Keratinocyte (primary cell): ENCODE data around the gene TMEM132D. TPM values are rescaled to one million over a fixed set of nuclear protein-coding genes. Genes with fewer than 3 reads are reported as not detected.

Experiments
- DNase-seq: peaks from one replicate; pipeline ENCODE4 v3.0.0-alpha.2; 2011; ENCODE audit warnings: low read depth, missing footprints, low spot score
- FAIRE-seq: peaks from 2 replicates; lab custom pipeline; 2011; peaks lifted over from hg19 to GRCh38; lab: Jason Lieb, UNC
- H2AFZ ChIP-seq: 2 replicates; pipeline ENCODE4 v1.6.0; 2012; ENCODE audit warnings: low read length, control low read depth, inconsistent platforms; ENCODE audit not compliant: control insufficient read depth
- H3K27ac ChIP-seq: 2 replicates; pipeline ENCODE4 v1.5.1; 2011; ENCODE audit warnings: low read length; ENCODE audit not compliant: control insufficient read depth, insufficient read depth
- H3K27me3 ChIP-seq: 3 replicates; pipeline ENCODE4 v1.6.0; 2011; ENCODE audit warnings: low read length; ENCODE audit not compliant: control insufficient read depth, insufficient read depth; ENCODE audit errors: extremely low read depth
- H3K36me3 ChIP-seq, 2 experiments: 2 replicates in 1 of 2; 3 replicates in 1 of 2; pipeline ENCODE4 v1.5.1; 2011; ENCODE audit warnings: low read length in 2 of 2, mild to moderate bottlenecking in 1 of 2; ENCODE audit not compliant: control insufficient read depth in 2 of 2, insufficient read depth in 2 of 2; ENCODE audit errors: extremely low read depth in 1 of 2
- H3K4me1 ChIP-seq: 3 replicates; pipeline ENCODE4 v1.5.1; 2011; ENCODE audit warnings: low read length; ENCODE audit not compliant: control insufficient read depth, insufficient read depth; ENCODE audit errors: extremely low read depth
- H3K4me2 ChIP-seq: 3 replicates; pipeline ENCODE4 v1.6.0; 2011; ENCODE audit warnings: low read depth, low read length; ENCODE audit not compliant: control insufficient read depth, insufficient read depth; ENCODE audit errors: extremely low read depth
- H3K4me3 ChIP-seq, 3 experiments: fragments of 200-600 bp in 1 of 3; sonication (generic) in 1 of 3; 2 replicates in 2 of 3; 3 replicates in 1 of 3; pipeline ENCODE4 v1.5.1; 2011 to 2016; ENCODE audit warnings: low read length in 3 of 3, mild to moderate bottlenecking in 3 of 3, control low read depth in 2 of 3, inconsistent platforms in 1 of 3, low read depth in 1 of 3, mixed read lengths in 1 of 3, mixed run types in 1 of 3, moderate library complexity in 1 of 3; ENCODE audit not compliant: control insufficient read depth in 2 of 3, insufficient read depth in 2 of 3; ENCODE audit errors: extremely low read depth in 1 of 3
- H3K79me2 ChIP-seq: 2 replicates; pipeline ENCODE4 v1.6.0; 2012; ENCODE audit warnings: low read length; ENCODE audit not compliant: control insufficient read depth, insufficient read depth
- H3K9ac ChIP-seq: 3 replicates; pipeline ENCODE4 v1.6.0; 2011; ENCODE audit warnings: low read length; ENCODE audit not compliant: control insufficient read depth, insufficient read depth; ENCODE audit errors: extremely low read depth
- H3K9me1 ChIP-seq: 3 replicates; pipeline ENCODE4 v1.6.0; 2011; ENCODE audit warnings: low read length; ENCODE audit not compliant: control insufficient read depth, insufficient read depth; ENCODE audit errors: extremely low read depth
- H3K9me3 ChIP-seq: 2 replicates; pipeline ENCODE4 v1.5.1; 2012; ENCODE audit warnings: low read depth, low read length; ENCODE audit not compliant: control insufficient read depth
- H4K20me1 ChIP-seq: 3 replicates; pipeline ENCODE4 v1.6.0; 2011; ENCODE audit warnings: low read length; ENCODE audit not compliant: control insufficient read depth, insufficient read depth; ENCODE audit errors: extremely low read depth
- CTCF ChIP-seq, 3 experiments: IDR thresholded peaks in 1 of 3; conservative IDR thresholded peaks in 1 of 3; optimal IDR thresholded peaks in 1 of 3; 2 replicates in 2 of 3; 3 replicates in 1 of 3; pipeline versions ENCODE3 to v1.5.1; 2011; ENCODE audit warnings: low read length in 3 of 3, mild to moderate bottlenecking in 3 of 3, moderate library complexity in 2 of 3, control low read depth in 1 of 3, inconsistent platforms in 1 of 3; ENCODE audit not compliant: insufficient read depth in 2 of 3; ENCODE audit errors: extremely low read depth in 1 of 3
- EZH2 ChIP-seq: IDR thresholded peaks from one replicate; pipeline ENCODE4 v1.6.1; 2012; ENCODE audit warnings: inconsistent platforms, mild to moderate bottlenecking, low read length, moderate library complexity
- dilution Hi-C: fragments of 300-500 bp; cut with MboI; formaldehyde crosslinking; loops from one replicate; pipeline ENCODE4 v1.7.0; 2020; ENCODE audit warnings: low sequenced_read_pairs; ENCODE audit not compliant: extremely low pct_ligation_motif_present
- polyA plus RNA-seq, 5 experiments: library from polyadenylated mRNA; depleted of rRNA in 3 of 5; stranded (reverse) in 3 of 5; stranded (forward) in 1 of 5; unstranded in 1 of 5; fragments of >200 nt; gene quantifications; 1 replicate in 1 of 5; 2 replicates in 3 of 5; 3 replicates in 1 of 5; pipeline versions ENCODE4 v1.2.1 to v1.2.3, GENCODE V29; 2011 to 2012; ENCODE audit warnings: missing spikeins in 2 of 5, low read depth in 1 of 5, low replicate concordance in 1 of 5

Gene TMEM132D
- polyA plus RNA-seq, 1 donor (not counting 4 experiments of a cell fraction or from before 2014, with no cell fraction given), result not detected

DNA sequence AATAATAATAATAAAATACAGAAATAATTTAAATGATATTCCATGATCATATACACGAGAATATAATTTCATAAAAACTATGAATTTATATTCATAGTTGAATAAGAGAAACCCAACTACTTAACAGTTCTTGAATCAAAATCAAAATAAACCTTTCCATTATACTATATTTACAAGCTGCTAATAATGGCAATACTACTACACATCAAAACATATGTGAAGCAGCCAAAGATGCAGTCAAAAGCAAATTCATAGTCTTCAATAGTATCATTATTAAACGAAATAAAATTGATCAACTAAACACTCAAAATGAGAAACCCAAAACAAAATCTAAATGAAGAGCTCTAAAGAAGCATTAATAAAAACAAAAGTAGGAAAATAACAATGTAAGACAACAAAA lies 197.1 kb downstream of the TMEM132D start:
- Histone ChIP-seq H3K9me1 (no peaks in the 10 kb centered on the region), H3K27ac (no peak overlapping the region), H3K4me2 (no peak overlapping the region), H2AFZ (no peak overlapping the region), H3K79me2 (no peaks in the 10 kb centered on the region), H3K9me3 (peaks cover 6% of the 10 kb centered on the region), H3K9ac (no peak overlapping the region), H3K36me3 (no peaks in the 10 kb centered on the region), H3K4me3 (no peak overlapping the region), H3K4me1 (no peaks in the 10 kb centered on the region), H3K27me3 (no peaks in the 10 kb centered on the region), H4K20me1 (no peaks in the 10 kb centered on the region)
- TF ChIP-seq EZH2 (no peak), CTCF (optimal IDR thresholded peaks at IDR 0.05 in 1 of 3, IDR thresholded peaks at IDR 0.05 in 1 of 3, conservative IDR thresholded peaks at IDR 0.05 in 1 of 3; ENCODE audit: extremely low read depth in 1 of 3, insufficient read depth in 2 of 3, low read length in 3 of 3) (no peak)
- FAIRE-seq (no peak), DNase-seq (no peak)
- dilution Hi-C loops, result no loop called here

DNA sequence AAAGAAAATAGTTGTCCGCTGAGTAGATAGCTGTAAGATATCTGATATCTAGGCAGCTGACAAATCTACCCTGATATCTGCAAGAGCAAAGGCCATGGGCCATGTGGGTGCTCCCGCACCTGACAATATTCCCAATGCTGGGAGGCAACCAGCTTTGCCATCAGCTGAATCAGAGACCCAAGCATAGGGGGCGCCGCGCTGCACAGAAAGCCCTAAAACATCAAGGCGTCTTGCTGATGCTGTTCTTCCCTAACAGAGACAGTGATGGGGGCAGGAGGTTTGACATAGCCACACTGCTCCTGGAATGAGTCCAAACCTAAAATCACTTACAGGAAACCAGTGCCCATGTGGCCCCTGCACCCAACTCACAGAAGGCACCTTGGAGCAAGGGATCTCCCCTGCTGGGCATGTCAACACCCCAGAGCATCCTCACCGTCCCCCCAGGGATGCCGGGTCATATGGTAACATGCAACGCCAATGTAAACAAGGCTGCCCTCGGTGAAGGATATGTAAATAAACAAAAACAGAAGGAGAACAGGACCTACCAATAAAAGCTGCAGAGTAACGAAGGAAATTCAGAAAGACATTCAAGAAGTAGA lies 199.5 kb downstream of the TMEM132D start:
- no peak for FAIRE-seq

More for the DNA sequence above, 199.5 kb downstream of the TMEM132D start:
- Histone ChIP-seq H3K27me3 (no peaks in the 10 kb centered on the region), H3K9me1 (no peaks in the 10 kb centered on the region), H3K79me2 (no peaks in the 10 kb centered on the region), H3K4me2 (no peak overlapping the region), H2AFZ (no peak overlapping the region), H3K4me3 (no peak overlapping the region), H3K9ac (no peak overlapping the region), H4K20me1 (no peaks in the 10 kb centered on the region), H3K9me3 (peaks cover 6% of the 10 kb centered on the region), H3K36me3 (no peaks in the 10 kb centered on the region), H3K4me1 (no peaks in the 10 kb centered on the region), H3K27ac (no peak overlapping the region)
- DNase-seq, result no peak
- TF ChIP-seq CTCF (optimal IDR thresholded peaks at IDR 0.05 in 1 of 3, IDR thresholded peaks at IDR 0.05 in 1 of 3, conservative IDR thresholded peaks at IDR 0.05 in 1 of 3; ENCODE audit: extremely low read depth in 1 of 3, insufficient read depth in 2 of 3, low read length in 3 of 3) (no peak), EZH2 (no peak)
- dilution Hi-C loops, result no loop called here
